ENCODE measurements around the gene SYNE2. TPM values are rescaled to one million over a fixed set of nuclear protein-coding genes. Genes with fewer than 3 reads are reported as not detected.

SYNE2 gene
- total RNA-seq, 4 donors from 2014 or later, result 101 to 162 (median 114) TPM

- Histone ChIP-seq H3K27ac (no peak overlapping the region), H3K27me3 (no peaks in the 10 kb centered on the region), H3K9me3 (no peaks in the 10 kb centered on the region), H3K4me1 (no peaks in the 10 kb centered on the region), H3K4me3 (no peak overlapping the region), H3K36me3 (no peaks in the 10 kb centered on the region)
- intact Hi-C loops (cut with DNase I; ENCODE audit: low total_unique reads), result no loop called here
- DNase-seq, result no peak
- no peak for TF ChIP-seq POLR2A (IDR thresholded peaks at IDR 0.05)
- TF ChIP-seq CTCF (IDR thresholded peaks at IDR 0.05), result no peak
Observed at GRCh38 chr14:64061706-64062105, 208.9 kb downstream of the SYNE2 start.

GRCh38 chr14:64062381-64063115 is 209.7 kb downstream of the SYNE2 start:
- no peak for TF ChIP-seq CTCF (IDR thresholded peaks at IDR 0.05)
- no peak for TF ChIP-seq POLR2A (IDR thresholded peaks at IDR 0.05)
- intact Hi-C loops (cut with DNase I; ENCODE audit: low total_unique reads), result no loop called here
- Histone ChIP-seq H3K4me1 (no peaks in the 10 kb centered on the region), H3K27me3 (no peaks in the 10 kb centered on the region), H3K36me3 (no peaks in the 10 kb centered on the region), H3K9me3 (no peaks in the 10 kb centered on the region), H3K27ac (no peak overlapping the region), H3K4me3 (no peak overlapping the region)
- no peak for DNase-seq

- H3K4me3 ChIP-seq, result no peak overlapping the region
- H3K9me3 ChIP-seq, result no peaks in the 10 kb centered on the region
- H3K4me1 ChIP-seq, result no peaks in the 10 kb centered on the region
- H3K36me3 ChIP-seq, result no peaks in the 10 kb centered on the region
- intact Hi-C loops (cut with DNase I; ENCODE audit: low total_unique reads), result no loop called here
- TF ChIP-seq POLR2A (IDR thresholded peaks at IDR 0.05) (no peak), CTCF (IDR thresholded peaks at IDR 0.05) (no peak)
- H3K27me3 ChIP-seq, result no peaks in the 10 kb centered on the region
- DNase-seq, result no peak
- H3K27ac ChIP-seq, result no peak overlapping the region
Observed at GRCh38 chr14:64064447-64064846, 211.6 kb downstream of the SYNE2 start.

GRCh38 chr14:64069634-64070359 is 217.0 kb downstream of the SYNE2 start:
- no peak overlapping the region for H3K27ac ChIP-seq
- no peaks in the 10 kb centered on the region for H3K36me3 ChIP-seq

More at GRCh38 chr14:64069634-64070359, 217.0 kb downstream of the SYNE2 start:
- H3K27me3 ChIP-seq, result no peaks in the 10 kb centered on the region
- no peak for TF ChIP-seq POLR2A (IDR thresholded peaks at IDR 0.05)
- TF ChIP-seq CTCF (IDR thresholded peaks at IDR 0.05), result no peak
- no peaks in the 10 kb centered on the region for H3K9me3 ChIP-seq
- no peaks in the 10 kb centered on the region for H3K4me1 ChIP-seq
- H3K4me3 ChIP-seq, result no peak overlapping the region
- DNase-seq, result no peak
- intact Hi-C loops (cut with DNase I; ENCODE audit: low total_unique reads), result no loop called here
